Measurements from ENCODE around the gene MYRIP.
"Not testable (repeated sequence)": the region's sequence is repeated elsewhere in the genome, so short reads cannot be mapped to it uniquely, and the experiment has no call there.

The MYRIP gene

DNA sequence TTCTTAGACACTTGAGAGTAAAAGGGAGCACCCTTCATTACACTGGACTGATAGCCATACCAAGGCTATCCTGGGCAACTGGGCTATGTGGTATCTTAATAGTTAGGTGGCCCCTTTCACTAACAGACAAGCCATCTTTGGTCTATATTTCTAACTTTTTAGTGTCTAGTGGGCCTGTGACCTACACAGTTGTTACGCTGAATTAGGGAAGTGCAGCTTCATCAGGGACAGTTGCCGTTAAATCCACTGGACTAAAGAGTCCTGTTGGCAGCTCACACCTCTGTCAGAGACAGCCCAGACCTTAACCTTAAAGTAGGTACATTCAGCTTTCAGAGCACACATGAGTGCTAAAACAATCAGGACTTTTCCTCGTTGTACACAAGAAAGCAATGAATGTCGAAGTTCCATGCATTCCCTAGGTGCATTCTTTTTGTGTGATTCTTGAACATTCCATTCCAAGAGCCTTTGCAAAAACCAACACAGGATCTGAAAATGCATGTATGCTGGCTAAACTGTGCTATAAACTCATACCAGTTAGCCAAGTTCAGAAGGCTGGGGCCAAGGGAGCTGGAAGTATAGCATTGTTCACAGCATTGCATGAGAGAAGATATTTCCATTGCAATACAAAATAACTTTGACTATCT lies 269.9 kb downstream of the MYRIP start:
- peak; percentile 89 for DNase-seq (ENCODE audit: low read depth, low spot score)

DNA sequence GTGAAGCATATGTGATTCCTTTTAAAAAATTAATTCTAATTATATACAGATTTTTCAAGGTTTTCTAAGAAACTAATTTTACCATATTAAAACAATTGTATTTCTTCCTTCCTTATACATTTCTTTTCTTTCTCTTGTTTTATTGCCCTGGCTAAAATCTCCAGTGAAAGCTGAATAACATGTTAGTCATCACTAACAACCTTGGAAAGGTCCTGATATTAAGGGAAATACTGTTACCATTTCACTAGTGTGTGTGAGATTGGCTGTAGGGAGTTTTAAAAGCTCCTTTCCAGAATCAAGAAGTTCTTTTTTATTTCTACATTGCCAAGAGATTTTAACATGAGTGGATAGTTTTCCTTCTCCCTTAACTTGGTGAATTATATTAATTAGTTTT lies 270.4 kb downstream of the MYRIP start:
- peak; percentile 41 for DNase-seq (ENCODE audit: low read depth, low spot score)

DNA sequence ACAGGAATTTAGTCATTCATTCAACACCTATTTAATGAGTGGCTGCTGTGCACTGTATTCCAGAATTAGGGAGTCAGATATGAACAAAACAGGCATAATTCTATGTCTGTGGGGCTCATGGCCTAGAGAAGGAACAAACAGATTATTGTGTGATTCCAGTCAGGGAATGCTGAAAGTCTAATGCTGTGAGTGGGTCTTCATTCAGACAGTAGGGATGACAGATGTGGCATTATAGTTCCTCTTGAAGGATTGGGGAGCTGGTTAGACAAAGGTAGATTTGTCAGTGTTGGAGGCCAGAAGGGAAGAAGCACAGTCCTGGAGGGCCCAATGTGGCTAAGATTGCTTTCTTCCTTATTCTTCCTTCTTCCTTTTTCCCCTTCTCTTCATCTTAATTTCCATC lies 273.7 kb downstream of the MYRIP start:
- no peak for DNase-seq (ENCODE audit: low read depth, low spot score)

DNA sequence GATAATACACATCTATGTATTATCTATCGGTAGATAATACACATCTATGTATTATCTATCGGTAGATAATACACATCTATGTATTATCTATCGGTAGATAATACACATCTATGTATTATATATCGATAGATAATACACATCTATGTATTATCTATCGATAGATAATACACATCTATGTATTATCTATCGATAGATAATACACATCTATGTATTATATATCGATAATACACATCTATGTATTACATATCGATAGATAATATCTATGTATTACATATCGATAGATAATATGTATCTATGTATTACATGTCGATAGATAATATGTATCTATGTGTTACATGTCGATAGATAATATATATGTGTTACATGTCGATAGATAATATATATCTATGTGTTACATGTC lies 275.0 kb downstream of the MYRIP start:
- not testable (repeated sequence) for DNase-seq (ENCODE audit: low read depth, low spot score)

DNA sequence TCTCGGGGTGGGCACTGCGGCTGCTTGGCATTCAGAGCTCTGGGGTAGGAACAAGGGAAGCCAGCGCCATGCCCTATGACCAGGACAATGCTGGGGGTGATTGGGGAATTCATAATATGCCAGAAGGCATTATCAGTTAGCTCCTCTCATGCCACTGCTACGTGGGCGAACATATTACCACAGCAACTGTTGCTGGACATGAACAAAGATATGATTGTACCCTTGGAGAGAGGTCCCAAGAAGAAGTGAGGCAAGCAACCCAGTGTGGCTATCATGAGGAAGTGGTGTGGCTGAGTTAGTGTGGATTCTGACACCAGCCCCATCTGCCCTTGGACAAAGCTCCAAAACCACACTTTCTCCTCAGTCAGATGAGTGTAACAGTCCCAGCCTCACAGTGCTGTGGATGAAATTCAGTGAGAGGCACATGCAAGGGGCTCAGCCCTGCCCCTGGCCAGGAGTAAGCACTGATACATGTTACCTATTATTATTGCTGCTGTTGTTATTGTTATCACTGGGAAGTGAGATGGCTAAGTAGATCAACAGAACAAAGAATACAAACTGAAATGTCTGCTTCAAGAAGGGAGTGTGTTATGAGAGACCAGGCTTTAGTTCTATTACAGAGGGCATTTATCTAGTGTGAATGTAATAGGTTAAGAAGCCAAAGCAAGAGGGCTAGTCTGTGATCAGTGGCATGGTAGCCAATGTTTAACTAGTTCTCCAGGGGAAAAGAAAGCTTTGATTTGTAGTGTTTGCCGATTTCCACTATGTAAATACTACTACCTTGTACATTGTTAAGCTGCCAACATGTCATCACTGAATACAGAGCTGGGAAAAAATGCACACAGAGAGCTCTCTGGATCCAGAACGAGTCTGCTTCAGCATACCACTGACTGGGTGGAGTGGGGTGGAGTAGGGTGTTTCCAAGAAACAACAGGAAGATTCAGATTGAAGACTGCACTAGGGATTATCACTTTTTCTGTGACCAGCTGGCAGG lies 277.8 kb downstream of the MYRIP start:
- peak; percentile 33 for DNase-seq (ENCODE audit: low read depth, low spot score)

DNA sequence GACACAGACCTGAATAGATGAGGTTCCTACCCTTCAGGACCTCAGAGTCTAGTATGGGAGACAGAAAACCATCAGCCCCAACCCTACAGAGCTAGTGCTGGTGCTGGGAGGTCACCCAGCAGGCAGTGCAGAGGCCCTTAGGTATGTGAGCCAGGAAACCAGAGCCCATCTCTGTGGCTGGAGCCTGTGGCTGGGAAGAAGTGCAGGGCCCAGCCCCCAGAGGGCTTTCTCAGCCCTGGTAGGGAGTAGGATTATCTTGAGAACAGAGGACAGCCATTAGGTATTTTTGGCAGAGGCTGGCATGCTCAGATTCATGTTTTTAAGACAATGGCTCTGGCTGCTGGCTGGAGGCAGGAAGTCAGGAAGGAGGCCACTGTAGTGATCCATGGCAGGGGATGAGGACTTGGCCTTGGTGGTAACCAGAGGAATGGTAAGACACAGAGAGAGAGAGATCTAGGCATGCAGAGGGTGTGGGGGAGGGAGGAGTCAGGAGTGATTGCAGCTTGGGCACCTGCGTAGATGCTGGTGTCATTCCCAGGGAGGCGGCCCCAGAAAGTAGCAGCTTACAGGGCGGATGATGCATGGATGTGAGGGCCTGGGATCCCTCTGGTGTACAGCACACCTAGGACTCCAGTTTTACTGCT lies 279.2 kb downstream of the MYRIP start:
- DNase-seq (ENCODE audit: low read depth, low spot score): no peak

DNA sequence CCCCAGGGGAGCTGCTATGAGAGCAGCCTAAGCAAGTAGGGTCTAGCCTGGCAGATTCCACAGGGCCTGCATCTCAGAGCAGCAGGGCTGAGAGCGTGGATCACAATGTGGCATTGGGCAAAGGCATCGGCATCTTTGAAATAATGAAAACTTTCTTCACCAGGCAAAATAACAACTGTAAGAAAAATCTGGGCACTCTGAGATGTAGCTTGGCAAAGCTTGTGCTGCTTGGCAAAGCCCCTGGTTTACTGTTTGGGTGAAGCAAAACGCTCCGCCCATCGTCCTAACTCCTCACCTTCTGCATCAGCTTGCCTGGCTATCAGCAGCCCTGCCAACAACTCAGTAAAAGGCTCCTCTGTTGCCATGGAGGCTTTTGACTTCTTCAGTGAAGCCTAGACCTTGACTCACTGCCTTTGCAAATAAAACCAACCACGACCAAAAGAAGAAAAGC lies 287.3 kb downstream of the MYRIP start:
- peak; percentile 85 for DNase-seq (ENCODE audit: low read depth, low spot score)

DNA sequence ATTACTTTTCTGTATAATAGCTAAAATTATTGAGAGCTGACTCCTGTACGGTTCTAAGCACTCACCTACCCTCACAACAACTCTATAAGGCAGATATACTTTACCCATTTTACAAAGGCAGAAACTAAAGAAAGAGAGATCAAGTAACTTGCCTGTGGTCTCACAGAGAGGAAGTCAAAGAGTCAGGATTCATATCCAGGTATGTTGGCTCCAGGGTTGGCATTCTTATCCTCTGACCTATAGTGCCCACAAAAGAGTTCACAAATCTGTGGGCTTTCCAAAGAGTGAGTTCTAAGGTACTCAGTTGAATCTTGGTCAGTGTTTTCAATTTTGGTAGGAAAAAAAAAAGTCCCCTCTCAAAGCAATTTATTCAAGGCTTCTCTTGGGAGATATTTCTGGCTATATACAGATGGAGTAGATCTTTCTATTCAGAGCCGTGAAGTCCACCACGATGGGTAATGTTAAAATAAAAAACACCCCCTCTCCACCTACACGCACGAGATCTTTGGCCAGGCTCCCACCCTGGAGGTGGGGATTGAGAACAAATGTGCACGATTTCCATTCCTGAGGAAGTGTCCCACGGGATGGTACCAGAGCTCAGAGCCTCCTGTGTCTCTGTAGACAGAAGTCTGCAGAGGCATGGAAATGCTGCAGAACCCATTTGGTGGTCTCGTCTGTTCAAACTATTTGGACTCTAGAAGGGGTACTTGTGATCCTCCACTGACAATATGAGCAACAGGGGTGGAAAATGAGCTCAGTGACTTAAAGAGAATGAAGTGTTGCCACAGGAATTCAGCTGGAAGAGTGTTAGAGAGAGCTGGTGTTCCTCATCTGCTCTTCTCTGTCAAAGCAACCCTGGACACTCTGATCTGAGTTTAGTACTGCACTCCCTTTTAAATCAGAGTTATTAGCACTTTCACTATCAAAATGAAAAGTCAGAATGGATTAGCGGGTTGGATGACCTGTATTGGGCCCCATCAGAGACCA lies 288.0 kb downstream of the MYRIP start:
- peak; percentile 54 for DNase-seq (ENCODE audit: low read depth, low spot score)

DNA sequence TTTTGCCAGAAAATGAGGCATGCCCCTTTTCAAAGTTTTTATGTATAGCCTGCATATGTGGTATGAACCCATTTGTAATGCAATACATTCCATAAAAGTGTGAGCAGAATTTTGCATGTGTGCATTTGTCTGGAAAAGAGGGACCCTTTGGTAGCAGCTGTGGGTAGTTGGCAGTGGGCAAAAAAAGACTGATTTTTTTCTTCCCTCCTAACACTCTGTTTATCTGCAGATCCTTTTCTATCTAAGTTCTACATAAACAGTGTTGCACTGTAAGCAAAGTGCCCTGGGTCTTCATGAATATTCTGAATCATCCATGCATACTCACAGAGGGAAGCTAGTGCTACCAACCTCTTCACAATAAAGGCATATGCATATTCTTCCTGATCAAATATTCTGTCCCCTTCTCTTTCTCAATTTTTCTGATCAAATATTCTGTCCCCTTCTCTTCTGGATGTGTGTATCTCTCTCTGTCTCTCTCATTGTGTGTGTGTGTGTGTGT lies 288.9 kb downstream of the MYRIP start:
- DNase-seq (ENCODE audit: low read depth, low spot score): no peak

DNA sequence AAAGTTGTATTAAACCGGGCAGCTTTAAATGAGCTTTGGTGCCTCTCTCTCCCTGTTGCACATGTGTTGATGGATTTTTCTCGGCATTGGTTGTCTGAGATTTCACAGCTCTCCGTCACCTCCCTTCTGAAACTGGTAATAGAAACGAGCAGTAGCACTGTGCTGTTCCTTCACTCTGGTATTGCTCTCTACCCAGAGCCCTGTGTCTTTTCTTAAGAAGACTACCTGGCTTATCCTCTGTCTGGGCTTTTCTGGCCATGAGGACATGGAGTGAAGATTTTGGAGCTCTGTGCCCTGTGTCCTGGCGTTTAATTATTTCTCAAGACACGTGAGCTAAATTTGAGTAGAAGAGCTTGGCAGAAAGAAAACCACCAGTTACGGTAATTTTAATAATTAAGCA lies 290.5 kb downstream of the MYRIP start:
- no peak for DNase-seq (ENCODE audit: low read depth, low spot score)

DNA sequence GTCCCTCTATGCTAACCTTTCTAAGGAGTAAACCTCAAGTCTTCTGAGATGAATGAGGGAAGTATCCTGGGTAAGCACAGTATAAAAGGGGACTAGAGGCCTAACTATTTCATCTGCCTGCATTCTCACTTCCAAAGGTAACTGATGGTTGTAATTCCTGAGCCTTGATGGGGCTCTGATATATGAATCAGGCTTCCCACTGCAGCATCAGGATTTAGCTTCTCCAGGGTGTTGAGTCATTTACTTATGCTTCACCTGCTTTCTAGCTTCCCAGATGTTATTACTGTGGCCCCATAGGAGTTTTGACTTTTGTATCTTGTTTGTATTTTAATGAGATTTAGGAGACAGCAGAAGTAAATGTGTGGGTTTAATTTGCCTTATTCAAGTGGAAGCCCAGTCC lies 292.8 kb downstream of the MYRIP start:
- no peak for DNase-seq (ENCODE audit: low read depth, low spot score)

DNA sequence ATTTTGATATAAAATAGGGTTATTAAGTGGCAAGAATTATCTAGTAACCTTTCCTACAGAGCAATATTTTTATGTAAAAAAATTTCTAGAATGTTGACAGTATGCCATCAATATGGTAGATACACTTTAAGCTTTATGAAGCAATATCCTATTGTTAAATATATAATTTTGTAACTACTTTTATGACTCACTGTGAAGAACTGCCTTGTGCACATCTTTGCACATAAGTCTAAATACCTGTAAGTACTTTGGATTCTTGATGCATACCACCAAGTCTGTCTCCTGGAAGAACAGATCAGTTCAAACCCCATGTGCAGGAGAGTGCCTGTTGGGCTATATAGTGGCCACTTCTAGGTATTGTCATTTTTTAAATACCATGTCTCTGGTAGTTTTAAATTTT lies 294.4 kb downstream of the MYRIP start:
- no peak for DNase-seq (ENCODE audit: low read depth, low spot score)

DNA sequence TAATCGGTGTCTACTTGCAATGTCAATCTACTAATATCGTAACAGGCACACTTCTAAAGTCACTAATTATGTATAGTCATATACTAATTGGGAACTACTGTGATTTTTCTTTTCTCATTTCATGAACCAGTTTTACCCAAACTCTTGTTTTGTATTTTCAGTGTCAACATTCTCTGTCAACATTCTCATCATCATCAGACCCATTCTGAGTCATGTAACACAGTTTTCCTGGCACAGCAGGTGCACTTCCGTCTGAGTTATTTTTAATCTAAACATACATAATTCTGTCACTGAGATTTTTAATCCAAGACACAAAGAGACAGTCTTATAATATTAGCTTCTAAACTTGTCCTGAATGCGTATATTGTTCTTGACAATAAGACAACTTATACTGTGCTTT lies 295.0 kb downstream of the MYRIP start:
- DNase-seq (ENCODE audit: low read depth, low spot score): no peak

DNA sequence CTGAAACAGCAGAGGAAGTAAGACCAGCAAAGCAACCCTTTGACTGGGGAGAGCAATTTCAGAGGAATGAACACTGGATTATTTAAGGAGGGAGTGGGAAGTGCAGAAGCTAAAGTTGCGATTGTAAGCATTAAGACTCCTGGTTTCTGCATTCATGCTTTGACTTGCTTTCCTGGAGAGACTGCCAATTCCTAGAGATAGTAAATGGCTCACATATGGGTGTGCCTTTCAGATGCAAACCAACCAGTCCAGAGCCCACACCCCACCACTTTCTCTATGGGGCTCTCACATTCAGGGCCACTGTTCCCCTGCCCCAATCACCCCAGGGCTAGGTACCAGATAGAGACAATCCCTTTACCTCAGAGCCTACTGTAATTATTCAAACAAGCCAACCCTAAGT lies 299.2 kb downstream of the MYRIP start:
- no peak for DNase-seq (ENCODE audit: low read depth, low spot score)

DNA sequence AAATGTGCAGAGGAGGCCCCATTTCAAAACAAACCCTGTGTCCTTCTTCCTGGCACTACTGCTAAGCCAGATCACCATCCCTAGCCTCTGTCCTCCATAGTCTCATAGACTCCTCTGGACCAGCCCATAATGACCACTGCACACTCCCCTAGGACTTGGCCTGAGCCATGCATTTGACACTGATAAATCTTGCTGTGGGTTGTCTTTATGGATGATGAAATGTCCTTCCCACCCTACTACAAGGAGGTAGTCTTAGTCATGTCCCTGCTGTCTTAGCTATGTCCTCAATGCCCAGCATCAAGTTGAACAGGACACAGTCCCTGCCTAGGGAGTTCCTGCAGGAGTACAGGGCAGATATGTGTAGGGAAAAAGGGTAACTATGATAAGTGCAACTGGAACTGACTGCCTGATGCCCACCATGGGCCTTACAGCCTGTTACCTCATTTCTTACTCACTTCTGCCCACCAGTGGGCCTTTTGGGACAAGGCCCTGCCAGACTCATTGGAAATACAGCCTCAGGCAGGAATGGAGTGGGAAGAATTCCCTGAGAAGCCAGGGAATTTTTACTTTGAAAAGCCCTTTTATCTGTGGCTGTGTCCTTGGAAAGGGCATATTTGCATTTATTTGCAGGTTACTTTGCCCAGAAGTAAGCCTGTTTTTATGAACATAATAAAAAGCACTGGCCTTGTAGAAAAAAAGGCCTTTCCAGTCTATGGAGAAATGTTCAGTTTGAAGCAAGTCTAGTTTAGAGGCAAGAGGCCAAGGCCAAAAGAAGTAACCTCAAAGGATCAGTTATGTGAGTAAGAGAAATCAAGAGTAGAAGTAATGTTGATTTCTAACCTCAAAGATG lies 300.5 kb downstream of the MYRIP start:
- peak; percentile 60 for DNase-seq (ENCODE audit: low read depth, low spot score)

DNA sequence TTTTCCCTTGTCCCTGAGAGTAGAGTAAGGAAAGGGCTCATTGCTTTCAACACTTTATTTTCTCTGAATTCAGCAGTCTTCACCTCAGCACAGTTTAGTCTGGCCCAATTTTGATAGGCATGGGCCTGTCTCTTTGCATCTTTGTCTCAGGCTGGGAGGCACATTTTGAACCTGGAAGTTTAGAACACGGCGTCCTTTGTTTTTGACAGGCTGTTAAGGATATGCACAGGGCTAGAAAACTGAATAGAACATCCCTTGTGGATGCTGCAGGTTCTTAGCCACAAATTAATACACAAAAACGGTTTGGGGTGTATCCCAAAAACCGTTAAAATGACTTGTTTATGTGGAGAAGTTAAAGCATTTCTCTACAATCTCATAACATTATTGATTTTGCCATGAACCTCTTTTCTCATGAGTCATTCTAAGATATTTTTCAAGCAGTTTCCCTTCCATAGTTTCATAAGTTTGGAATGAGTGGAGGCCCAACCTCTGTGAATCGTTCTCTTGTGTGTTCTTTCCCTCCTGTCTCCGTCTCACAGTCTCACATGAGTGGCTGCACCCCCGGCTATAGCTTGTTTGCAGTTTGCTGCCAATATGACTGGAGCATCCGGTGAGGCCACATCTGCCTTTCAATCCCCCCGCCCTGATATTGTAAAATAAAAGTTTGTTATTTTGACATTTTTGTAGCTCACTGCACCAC lies 307.2 kb downstream of the MYRIP start:
- peak; percentile 29 for DNase-seq (ENCODE audit: low read depth, low spot score)

DNA sequence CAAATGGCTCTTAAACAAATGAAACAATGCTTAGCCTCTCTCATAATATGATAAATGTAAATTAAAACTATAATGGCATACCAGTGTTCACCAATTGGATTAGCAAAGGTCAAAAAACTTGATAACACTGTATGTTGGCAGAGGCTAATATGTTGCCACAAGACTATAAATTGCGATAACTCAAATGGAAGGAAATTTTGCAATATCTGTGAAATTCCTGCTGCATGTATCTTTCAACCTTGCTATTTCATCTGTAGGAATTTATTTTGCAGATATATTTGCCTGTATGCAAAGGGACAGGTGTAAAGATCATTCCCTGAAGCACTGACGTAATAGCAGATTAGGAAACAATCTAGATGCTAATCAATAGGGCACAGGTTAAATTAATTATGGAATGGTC lies 308.7 kb downstream of the MYRIP start:
- DNase-seq (ENCODE audit: low read depth, low spot score): no peak

DNA sequence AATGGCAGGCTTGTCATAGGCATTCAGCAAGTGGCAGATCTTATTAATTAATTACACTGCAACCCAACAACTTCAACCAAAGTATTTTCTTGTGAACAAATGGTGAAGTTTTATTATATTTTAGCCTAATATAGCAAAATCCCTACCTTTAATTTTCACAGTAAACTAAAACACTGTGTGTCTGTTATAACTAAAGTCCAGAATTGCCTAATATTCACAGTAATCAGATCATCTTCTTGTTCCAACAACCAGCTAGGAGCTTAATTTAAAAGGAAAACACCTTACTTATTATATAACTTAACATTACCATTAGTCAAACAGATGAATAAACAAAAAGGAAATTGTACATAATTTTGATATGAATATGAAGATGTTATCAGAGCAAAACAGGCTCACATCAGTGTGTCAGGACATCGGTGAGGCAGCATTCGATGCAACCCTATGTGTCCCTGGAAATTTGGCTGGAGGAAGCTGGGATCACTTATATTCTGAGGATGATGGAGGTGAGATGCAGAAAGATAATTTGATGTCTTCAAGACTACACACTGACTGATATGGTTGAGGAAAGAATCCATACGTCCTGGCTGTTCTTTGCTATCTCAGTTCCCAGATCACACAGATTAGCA lies 310.8 kb downstream of the MYRIP start:
- DNase-seq (ENCODE audit: low read depth, low spot score): no peak

DNA sequence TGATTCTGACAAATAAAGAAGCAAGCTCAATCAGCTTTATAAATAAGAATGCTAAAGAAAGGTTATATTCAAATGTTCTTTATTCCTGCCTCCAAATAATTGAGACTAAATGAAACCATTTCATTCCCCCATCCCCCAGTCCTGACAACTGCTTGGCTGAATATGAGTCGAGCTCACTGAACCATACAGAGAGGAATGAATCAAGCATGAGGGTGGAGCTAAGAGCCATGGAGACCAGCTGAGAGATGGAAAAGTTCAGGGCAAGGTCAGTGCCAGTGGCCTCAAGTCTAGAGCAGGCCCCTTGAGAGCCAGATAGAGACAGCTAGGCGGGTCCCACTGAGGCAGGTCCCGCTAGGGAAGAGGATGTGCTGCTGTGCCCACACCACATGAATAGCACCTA lies 311.4 kb downstream of the MYRIP start:
- DNase-seq (ENCODE audit: low read depth, low spot score): peak; percentile 82

Data from astrocyte of the hippocampus (primary cell).